HUES6 (cell line): Measurements from ENCODE around the gene SEMA4D.

ENCODE experiments used
- H3K27ac ChIP-seq: 2 replicates; pipeline ENCODE4 v1.7.0; 2013; ENCODE audit warnings: low read depth, mild to moderate bottlenecking, low read length, inconsistent platforms
- H3K27me3 ChIP-seq: 2 replicates; pipeline ENCODE4 v1.6.1; 2013; ENCODE audit warnings: low read length; ENCODE audit not compliant: control insufficient read depth, insufficient read depth
- H3K36me3 ChIP-seq: 2 replicates; pipeline ENCODE4 v1.6.1; 2013; ENCODE audit warnings: low read length; ENCODE audit not compliant: control insufficient read depth, insufficient read depth
- H3K4me1 ChIP-seq: 2 replicates; pipeline ENCODE4 v1.6.1; 2013; ENCODE audit warnings: low read length; ENCODE audit not compliant: control insufficient read depth, insufficient read depth
- H3K4me3 ChIP-seq: 2 replicates; pipeline ENCODE4 v1.5.1; 2013; ENCODE audit warnings: low read depth, low read length
- H3K9ac ChIP-seq: one replicate; pipeline ENCODE4 v1.6.1; 2013; ENCODE audit warnings: mild to moderate bottlenecking, low read length
- H3K9me3 ChIP-seq: 2 replicates; pipeline ENCODE4 v1.6.1; 2013; ENCODE audit warnings: low read depth, low read length; ENCODE audit not compliant: control insufficient read depth, insufficient read depth

Gene SEMA4D

GRCh38 chr9:89315482-89315881, 182.4 kb downstream of the SEMA4D start:
- H3K4me1 ChIP-seq = peaks cover 21% of the 10 kb centered on the region
- H3K27ac ChIP-seq = no peak overlapping the region
- no peak overlapping the region for H3K9ac ChIP-seq
- H3K4me3 ChIP-seq = no peak overlapping the region
- peaks cover 47% of the 10 kb centered on the region for H3K36me3 ChIP-seq
- H3K9me3 ChIP-seq = no peaks in the 10 kb centered on the region
- no peaks in the 10 kb centered on the region for H3K27me3 ChIP-seq

GRCh38 chr9:89314955-89315354, 183.0 kb downstream of the SEMA4D start:
- peaks cover 47% of the 10 kb centered on the region for H3K36me3 ChIP-seq
- no peaks in the 10 kb centered on the region for H3K9me3 ChIP-seq
- peak overlapping the region; percentile 31 for H3K9ac ChIP-seq
- no peak overlapping the region for H3K27ac ChIP-seq
- peak overlapping the region; percentile 99 for H3K4me3 ChIP-seq
- H3K4me1 ChIP-seq = peaks cover 21% of the 10 kb centered on the region
- no peaks in the 10 kb centered on the region for H3K27me3 ChIP-seq

- H3K4me3 ChIP-seq = peak overlapping the region; percentile 99
Measured at GRCh38 chr9:89313842-89314241, 184.1 kb downstream of the SEMA4D start.

GRCh38 chr9:89312222-89312571, 185.7 kb downstream of the SEMA4D start:
- peaks cover 19% of the 10 kb centered on the region; the same call in 1 of the 2 replicates for H3K4me1 ChIP-seq
- H3K27me3 ChIP-seq = no peaks in the 10 kb centered on the region
- H3K36me3 ChIP-seq = peaks cover 42% of the 10 kb centered on the region
- H3K27ac ChIP-seq = peak overlapping the region; percentile 90; the same call in 1 of the 2 replicates
- no peaks in the 10 kb centered on the region for H3K9me3 ChIP-seq
- peak overlapping the region; percentile 98 for H3K9ac ChIP-seq
- H3K4me3 ChIP-seq = peak overlapping the region; percentile 99

More at GRCh38 chr9:89313842-89314241, 184.1 kb downstream of the SEMA4D start:
- Histone ChIP-seq H3K9me3 (no peaks in the 10 kb centered on the region), H3K27me3 (no peaks in the 10 kb centered on the region), H3K4me1 (peaks cover 19% of the 10 kb centered on the region; the same call in 1 of the 2 replicates), H3K9ac (peak overlapping the region; percentile 98), H3K36me3 (peaks cover 47% of the 10 kb centered on the region), H3K27ac (no peak overlapping the region)

GRCh38 chr9:89311346-89312221, 186.3 kb downstream of the SEMA4D start:
- Histone ChIP-seq H3K4me3 (peak overlapping the region; percentile 99), H3K27me3 (no peaks in the 10 kb centered on the region), H3K4me1 (peaks cover 19% of the 10 kb centered on the region; the same call in 1 of the 2 replicates), H3K9me3 (no peaks in the 10 kb centered on the region), H3K27ac (peak overlapping the region; percentile 90), H3K36me3 (peaks cover 36% of the 10 kb centered on the region), H3K9ac (peak overlapping the region; percentile 98)
